ENCODE data around the gene TMEM107.

TMEM107 gene

DNA sequence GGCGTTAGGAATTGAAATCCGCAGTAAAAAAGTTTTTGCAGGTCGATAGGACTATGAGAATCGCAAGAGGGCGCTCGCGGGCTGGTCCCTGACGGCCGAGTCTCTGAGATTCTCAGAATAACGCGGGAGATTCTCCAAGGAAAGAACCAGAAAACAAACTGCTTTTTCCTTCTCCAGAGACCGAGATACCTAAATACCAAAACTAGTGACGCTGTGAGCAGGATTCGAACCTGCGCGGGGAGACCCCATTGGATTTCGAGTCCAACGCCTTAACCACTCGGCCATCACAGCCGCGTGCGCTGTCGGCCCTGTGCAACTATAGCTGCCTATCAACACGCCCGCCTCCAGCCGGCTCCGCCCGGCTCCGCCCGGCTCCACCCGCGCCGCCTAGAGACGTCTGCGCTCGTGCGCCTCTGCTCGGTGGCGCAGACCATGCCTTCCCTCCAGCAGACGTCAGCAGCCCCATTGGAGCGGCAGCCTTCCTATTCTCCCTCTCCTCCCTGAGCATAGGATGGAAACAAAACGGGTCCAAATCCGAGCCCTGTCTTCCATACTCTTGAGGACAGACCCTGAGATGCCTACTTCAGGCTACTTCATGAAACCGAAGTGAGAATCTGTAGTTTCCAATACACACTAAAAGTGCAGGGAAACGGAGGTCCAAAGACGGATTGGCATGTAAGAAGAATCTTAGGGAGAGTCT, 37.4 kb downstream of the TMEM107 start:
- DNase-seq: peak in 55 of 56 donors; percentile 59 to 97 (median 88)

DNA sequence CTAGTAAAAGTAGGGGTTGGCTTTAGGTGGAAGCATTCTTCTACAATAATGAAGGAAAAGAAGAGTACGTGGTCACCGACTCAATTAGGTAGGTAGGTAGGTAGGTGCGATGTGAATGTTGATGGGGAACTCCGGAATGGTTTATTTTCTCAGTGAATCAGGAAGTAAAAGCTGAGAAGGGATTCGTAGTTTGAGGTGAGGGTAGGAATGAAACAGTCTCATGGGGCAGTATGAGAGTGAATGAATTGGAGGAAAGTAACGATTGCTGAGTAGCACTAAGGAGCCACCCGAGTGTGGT, 37.9 kb downstream of the TMEM107 start:
- DNase-seq: no peak

DNA sequence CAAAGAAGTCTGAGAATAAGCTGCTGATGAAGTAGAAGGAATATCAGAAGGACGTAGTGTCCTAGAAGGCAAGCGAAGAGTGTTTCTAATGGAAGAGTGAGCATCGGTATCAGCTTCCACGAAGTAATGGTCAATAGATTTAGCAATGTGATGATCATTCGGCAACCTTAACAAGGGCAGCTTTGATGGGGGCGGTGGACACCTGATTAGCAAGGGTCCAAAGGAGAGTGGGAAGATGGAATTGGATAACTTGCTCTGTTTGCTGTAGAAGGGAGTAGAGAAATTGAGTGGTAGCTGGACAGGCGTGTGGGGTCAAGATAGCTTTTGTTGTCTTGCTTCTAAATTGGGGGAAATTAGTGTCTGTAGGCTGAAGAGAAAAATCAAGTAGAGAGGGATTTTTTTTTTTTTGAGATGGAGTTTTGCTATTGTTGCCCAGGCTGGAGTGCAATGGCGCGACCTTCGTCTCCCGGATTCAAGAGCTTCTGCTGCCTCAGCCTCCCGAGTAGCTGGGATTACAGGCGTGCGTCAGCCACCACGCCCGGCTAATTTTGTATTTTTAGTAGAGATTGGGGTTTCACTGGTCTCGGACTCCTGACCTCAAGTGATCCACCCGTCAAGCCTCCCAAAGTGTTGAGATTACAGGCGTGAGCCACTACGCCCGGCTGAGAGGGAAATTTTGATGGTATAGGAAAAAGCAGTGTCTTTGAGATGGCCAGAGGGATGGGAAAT, 38.4 kb downstream of the TMEM107 start:
- DNase-seq: no peak

DNA sequence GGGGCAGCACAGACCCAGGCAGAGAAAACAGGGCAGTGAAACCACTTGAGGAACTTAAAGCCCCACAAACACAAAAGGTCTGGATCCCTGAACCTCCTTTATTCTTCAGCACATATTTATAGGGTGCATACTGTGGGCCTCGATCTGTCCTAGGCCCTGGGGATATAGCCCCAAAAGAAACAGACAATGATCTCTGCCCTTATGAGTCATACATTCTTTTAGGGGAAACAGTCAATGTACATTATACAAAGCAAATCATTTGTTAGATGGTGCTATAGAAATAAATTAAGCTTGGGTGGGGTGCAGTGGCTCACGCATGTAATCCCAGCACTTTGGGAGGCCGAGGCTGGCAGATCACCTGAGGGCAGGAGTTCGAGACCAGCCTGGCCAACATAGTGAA, 42.2 kb downstream of the TMEM107 start:
- DNase-seq: no peak

DNA sequence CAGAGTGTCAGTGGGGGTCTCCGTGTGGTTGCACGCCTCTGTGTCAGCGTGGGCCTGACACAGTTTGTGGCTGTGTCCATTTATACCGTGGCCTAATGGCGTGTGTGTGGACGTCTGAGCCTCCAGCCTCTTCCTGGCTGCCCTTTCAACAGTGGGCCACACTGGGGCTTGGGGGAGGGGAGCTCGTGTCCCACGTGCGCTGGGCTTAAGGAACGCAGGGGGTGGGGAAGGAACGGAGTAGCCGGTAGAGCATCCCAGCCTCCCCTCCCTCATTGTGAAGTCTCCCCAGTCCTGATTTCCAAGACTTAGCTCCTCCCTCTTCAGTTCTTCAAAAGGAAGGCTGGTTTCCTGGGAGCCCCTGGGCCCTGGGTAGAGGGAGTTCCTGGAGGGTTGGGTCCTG, 42.8 kb downstream of the TMEM107 start:
- no peak for DNase-seq

DNA sequence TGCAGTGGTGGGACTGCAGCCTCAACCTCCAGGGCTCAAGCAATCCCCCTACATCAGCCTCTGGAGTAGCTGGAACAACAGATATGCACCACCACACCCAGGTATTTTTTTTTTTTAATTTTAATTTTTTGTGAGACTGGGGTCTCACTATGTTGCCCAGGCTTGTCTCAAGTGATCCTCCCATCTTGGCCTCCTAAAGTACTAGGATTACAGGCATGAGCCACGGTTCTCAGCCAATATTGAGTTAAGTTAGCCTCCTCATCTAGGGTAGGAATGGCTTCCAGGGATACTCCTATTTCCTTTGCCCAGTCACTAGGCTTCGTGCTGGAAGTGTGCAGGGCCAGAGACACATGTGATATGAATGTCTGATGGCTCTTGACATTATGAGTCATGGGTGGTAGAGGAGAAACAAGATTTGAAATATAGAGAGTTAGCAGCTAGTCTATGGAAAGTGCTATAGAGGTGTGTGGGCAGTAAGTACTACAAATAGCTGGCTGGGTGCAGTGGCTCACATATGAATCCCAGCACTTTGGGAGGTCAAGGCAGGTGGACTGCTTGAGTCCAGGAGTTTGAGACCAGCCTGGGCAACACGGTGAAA, 44.2 kb downstream of the TMEM107 start:
- DNase-seq: no peak

DNA sequence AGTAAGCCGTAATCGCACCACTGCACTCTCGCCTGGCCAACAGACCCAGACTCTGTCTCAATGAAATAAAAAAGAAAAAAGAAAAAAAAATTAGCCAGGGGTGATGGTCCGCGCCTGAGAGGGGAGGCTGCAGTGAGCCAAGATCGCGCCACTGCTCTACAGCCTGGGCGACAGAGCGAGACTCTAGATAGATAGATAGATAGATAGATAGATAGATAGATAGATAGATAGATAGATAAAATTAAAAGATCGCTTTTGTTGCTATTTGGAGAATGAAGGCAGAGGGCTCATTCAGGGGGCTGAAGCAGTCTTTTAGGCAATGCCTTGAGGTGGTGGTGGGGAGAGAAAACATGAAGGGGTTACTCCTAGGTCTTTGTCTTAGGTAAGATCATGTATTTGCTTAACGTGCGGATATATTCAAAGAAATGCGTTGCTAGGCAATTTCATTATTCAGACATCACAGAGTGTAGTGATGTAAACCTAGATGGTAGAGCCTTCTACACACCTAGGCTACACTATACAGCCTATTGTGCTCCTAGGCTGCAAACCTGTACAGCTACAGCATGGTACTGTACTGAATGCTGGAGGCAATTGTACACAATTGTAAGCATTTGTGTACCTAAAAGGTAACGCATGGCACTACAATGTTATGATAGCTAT, 47.9 kb downstream of the TMEM107 start:
- DNase-seq: no peak

DNA sequence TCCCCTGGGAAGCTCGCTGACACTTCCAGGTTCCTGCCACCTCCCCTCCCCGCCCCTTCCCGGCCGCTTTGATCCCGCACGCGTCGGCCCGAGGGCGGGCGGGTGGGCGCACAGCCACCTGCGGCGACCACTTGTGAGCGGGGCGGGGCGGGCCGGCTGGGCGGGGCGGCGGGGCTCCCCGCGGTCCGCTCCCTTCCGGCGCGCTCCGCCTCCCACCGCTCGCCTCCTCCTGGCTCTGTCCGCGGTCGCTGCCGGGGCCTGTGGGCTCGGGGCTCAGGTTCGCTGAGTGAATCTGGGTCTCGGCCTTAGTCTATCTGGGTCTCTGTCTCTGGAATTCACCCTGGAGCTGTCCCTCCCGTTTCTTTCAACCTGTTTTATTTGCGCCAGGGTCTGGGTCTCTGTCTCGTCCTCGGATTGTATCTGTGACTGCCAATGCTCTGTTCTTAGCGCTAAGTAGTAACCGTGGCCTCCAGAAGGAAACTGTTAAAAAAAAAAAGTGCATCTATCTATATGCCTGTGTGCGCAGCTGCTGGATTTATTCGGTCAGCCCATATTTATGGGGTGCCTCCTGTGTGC, 49.6 kb downstream of the TMEM107 start:
- DNase-seq: peak in 15 of 56 donors; percentile 10 to 68 (median 35)

DNA sequence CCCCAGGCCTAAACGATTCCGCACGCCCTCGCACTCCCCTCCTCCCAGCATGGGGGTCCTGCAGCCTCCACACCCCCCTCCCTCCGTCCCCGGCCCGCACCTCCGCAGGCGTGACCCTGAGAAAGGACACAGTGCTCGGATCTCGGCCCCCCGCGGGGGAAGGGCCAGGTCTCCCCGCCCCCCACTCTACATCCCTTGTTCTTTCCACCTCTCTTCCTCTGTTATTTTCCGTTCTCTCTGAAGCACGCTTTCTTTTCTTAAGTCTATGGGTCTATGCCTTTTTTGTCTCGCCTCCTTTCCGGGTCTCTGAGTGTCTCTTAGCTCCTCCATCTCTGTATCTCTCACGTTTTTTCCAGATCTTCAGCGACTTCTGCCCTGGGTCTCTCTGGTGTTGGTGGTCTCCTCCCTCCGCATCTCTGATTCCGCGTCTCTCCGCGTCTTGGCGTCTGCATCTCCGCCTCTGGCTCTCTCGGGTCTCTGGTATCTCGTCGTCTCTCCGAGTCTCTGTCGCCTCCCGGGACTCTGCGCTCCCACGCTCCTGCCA, 50.2 kb downstream of the TMEM107 start:
- DNase-seq: peak in 4 of 56 donors; percentile 52 to 68 (median 60)

DNA sequence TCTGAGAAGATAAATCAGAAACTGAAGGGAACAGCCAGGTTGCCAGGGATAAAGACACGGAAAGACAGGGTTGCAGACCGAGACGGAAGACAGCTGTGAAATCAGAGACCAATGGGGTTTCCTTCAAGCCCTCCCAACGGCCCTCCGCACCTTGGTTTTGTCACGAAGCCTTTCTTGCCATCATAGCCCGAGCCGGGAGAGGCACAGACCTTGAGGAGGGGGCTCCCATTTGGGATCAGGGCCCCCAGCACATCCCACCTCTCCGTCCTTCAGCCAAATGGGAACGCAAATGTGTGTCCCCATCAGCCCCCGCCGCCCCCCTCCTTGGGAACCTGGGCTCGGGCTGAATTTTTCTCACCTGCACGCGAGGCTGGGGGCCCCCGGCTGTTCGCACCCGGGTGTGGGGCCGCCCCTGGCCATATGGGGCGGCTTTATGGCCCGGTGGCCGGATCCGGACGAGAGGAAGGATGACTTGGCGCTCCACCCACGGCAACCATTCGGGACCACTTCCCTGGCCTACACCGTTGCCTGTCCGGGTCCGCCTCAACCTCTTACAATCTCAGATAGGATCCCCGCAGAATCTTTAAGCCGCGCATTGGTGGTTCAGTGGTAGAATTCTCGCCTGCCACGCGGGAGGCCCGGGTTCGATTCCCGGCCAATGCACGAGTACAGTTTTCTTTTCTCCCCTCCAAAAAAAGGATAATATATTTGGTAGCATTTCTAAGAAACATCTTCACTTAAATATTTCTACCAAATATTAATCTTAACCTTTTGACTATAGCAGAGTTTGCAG, 50.8 kb downstream of the TMEM107 start:
- DNase-seq: peak in 52 of 56 donors; percentile 26 to 92 (median 69)

DNA sequence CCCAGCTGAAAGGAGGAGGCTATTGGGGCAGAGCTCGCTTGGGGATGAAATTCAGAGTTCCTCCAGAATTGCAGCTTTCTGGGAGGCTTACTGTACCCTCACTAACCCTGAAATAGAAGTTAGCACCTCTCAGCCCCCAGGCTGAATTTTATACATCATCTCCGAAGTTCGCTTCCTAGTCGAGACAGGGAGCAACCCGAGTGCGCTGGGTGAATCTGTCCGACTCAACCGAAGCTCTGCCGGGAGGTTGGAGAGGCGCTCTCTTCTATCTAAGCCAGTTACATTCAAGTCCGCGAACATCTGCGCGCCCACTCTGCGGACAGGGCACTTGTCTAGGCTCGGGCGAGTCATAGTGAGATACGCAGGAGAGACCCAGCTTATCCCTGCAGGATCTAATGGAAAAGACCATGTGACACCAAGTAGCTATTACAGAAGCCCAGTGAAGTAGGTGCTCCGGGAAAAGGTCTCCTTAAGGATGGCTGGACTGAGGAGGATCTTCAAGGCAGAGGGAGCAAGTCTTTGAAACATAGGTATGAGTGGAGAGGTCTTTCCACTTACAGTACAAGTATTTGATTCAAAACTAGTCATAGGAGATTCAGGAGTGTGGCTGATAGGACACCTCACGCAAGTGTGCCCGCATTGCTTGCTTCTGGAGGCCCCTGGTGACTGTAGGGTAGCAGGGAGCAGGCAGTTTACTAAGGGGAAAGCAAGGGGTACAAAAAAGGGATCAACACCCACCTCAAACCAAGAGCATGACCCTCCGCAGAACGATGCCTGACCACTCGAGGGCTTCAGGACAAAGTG, 51.6 kb downstream of the TMEM107 start:
- DNase-seq: peak in 6 of 56 donors; percentile 4 to 34 (median 20)

DNA sequence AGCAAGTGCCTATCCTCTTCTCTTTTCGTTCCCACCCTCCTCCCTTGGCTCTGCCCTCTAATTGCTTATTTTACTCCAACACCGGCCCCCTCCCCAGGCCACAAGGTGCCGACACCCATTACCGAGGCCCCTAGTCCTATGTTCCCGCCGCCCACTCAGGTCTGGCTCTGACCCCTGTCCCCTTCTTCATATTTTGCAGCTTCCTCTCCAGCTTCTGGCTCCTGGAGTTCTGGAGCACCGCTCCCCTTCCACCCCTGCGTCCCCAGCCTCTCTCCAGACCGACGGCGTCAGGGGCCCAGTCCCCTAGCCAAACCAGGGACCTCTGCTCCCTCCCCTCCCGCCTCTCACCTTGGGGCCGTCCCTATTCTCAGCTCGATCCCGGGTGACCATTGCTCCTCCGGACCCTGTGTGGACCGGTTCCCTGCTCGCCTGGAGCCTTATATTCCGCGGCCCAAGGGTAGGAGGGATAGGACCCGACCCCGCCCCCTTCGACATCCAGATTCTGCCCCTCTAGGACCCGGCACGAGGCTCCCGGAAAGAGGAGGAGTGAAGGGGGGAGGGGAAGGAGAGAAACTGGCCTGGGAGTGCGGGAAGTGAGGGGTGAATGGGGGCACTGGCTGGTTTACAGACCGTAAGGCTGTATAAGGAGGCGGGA, 52.4 kb downstream of the TMEM107 start, which contains the start of gene HES7:
Gene HES7 (minus strand): TSS at position 412 of the 655 bp plus-strand sequence. CDS start 22 bp downstream, at position 390.
- DNase-seq: no peak

DNA sequence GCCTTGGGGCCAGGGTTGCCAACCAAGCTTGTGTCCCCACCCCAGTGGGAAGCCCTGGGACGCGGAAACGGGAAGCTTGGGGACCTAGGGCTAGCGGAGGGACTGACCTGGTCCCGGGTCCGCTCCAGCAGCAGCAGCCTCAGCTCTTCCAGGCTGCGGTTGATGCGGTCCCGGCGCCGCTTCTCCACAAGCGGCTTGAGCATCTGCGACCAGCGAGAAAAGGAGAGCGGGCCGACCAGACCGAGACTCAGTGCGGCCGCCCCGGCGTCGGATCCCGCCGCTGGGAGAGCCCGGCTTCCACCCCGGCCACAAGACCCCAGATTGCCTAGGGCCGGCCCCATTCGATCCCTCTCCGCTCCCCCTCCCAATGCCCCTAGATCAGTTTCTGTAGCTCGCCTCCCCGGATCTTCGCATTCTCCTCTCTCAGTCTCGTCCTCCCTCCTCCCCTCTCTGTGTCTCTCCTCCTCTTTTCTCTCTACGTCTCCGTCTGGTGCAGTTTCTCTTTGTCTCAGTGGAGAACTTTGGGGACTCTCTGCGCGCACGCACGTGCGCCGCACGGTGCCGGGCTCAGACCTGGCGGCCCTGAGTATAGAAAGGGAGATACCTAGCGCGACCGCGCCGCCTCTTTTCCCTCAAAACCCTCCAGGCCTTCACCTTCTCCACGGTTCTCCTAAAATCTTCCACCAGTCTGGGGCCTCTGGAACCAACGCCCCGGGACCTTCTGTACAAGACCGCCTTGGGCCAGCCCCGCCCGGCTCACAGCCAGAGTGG, 53.1 kb downstream of the TMEM107 start:
- DNase-seq: peak in 6 of 56 donors; percentile 9 to 50 (median 29)

All from amygdala (tissue), 56 donors.